IPS-18c (cell line): ENCODE data around the gene STEAP3.

Source experiments
- H3K4me3 ChIP-seq: 2 replicates; pipeline ENCODE4 v1.7.0; 2013; ENCODE audit warnings: low read depth, mild to moderate bottlenecking, low read length, moderate library complexity; ENCODE audit not compliant: insufficient read depth
- H3K9me3 ChIP-seq: one replicate; pipeline ENCODE4 v1.6.1; 2013; ENCODE audit warnings: mild to moderate bottlenecking, low read length, moderate library complexity; ENCODE audit not compliant: control insufficient read depth, insufficient read depth

Gene STEAP3

DNA sequence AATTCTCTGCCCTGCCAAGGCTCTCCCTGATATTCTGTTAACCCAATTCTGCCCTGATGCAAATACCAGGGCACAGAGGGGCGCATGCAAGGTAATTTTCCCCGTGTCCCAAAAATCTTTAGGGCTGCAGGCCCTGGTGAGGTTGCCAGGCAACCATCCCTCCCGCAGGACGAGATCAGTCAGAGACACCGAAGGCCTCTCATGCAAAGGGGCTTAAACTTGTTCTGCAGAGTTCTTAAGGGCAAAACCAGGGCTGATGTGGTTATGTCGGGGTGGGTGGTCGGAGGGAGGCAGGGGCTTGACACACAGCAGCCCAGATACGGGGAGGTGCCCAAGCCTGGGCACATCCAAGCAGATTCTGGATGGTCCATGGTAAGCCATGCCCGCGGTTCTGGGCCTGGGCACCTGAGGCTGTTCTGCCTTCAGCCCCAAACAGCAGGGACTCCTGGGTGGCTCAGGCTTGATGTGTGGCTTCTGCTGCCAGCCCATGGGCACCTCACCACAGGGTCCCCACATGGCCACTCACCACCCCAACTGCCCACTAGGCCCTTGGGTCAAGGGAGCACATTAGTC is 27.2 kb downstream of the STEAP3 start:
- Histone ChIP-seq H3K4me3 (no peak overlapping the region), H3K9me3 (no peaks in the 10 kb centered on the region)

DNA sequence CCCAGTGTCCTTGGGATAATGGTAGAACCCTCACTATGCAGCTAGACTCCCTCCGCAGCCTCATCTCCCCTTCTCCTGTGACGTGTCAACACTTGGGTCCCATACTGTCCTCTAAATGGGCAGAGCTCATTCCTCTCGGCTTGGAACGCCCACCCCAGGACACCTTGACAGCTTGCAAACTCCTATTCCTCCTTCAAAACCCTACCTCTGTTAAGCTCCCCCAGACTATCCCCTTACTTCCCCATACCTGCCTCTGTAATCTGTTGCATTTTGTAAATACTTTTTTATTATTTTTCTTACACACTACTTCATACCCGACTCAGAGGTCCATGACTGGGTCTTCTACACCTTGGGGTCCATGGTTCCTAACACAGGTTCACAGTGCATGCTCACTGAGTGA is 28.0 kb downstream of the STEAP3 start:
- H3K4me3 ChIP-seq: no peak overlapping the region

GRCh38 chr2:119252186-119253113 is 28.8 kb downstream of the STEAP3 start:
- H3K9me3 ChIP-seq: no peaks in the 10 kb centered on the region
- H3K4me3 ChIP-seq: no peak overlapping the region

More for the DNA sequence above, 28.0 kb downstream of the STEAP3 start:
- no peaks in the 10 kb centered on the region for H3K9me3 ChIP-seq

- no peak overlapping the region for H3K4me3 ChIP-seq
- no peaks in the 10 kb centered on the region for H3K9me3 ChIP-seq
These were observed 29.6 kb downstream of the STEAP3 start for GRCh38 chr2:119253114-119253702.

- Histone ChIP-seq H3K4me3 (no peak overlapping the region), H3K9me3 (no peaks in the 10 kb centered on the region)
These were observed 30.3 kb downstream of the STEAP3 start for GRCh38 chr2:119253760-119254600.

DNA sequence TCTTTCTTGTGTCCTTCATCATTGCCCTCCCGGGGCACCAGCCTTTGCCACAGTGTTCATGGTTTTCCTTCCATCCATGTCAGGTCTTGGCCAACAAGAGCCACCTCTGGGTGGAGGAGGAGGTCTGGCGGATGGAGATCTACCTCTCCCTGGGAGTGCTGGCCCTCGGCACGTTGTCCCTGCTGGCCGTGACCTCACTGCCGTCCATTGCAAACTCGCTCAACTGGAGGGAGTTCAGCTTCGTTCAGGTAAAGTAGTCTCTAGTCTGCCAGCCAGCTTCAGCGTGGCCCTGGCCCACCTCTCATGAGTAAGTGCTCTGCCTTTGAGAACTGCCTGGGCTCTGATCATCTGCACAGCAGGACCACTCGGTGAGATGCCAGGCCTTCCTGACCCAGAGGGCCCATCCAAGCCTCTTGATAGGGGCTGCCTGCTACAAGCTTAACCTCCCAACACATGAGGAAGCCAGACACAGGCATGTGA is 31.0 kb downstream of the STEAP3 start:
- Histone ChIP-seq H3K4me3 (no peak overlapping the region), H3K9me3 (no peaks in the 10 kb centered on the region)

DNA sequence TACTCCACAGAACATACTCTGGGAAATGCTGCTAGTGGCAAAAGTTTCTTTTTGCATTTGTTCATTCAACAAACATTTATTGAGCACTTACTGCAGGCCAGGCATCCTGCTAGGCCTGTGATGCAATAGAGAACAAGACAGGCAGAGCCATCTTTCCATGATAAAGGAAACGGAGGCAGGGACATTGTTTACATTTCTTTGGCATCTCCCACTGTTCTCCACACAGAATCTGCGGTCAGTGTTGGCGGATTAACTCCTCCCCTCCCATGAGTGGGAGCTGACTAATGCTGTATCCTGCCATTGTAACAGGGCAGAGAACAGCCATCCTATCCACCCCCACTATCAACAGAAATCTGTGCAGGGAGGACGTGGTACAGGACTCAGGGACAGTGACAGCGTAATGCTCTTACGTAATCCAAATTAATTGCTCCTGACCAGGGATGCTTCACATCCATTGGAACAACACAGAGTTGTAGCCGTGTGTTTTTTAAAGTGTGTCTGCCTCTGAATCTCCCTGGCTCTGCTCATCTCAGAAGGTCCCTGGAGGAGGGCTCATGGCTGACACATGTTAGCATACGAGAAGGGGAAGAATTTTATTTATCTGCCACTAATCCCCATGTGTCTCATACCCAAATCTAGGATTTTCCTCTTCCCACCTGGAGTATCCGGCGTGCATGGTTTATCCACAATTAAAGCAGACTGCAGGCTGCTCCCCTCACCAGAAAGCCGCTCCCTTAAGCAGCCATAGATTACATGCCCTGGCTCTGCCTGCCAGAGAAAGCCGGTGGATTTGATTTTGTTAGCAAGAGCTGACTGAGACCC is 32.3 kb downstream of the STEAP3 start:
- H3K4me3 ChIP-seq: no peak overlapping the region
- H3K9me3 ChIP-seq: no peaks in the 10 kb centered on the region

DNA sequence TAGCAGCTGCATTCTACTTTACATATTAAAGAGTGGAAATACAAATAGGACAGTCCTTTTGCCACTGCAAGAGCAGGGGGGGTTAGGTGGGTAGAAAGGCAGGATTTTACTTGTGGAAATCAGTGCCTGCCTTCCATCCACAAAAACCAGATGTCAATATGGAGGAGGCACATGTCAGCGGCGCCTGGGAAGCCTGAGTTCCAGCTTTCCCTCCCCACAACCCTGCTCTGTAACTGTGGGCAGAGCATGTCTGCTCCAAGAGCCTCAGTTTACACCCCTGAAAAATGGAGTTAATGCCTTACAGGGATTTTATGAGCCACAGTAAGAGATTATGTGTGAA is 32.9 kb downstream of the STEAP3 start:
- no peaks in the 10 kb centered on the region for H3K9me3 ChIP-seq
- H3K4me3 ChIP-seq: no peak overlapping the region

GRCh38 chr2:119257198-119257597 is 33.6 kb downstream of the STEAP3 start:
- no peak overlapping the region for H3K4me3 ChIP-seq

DNA sequence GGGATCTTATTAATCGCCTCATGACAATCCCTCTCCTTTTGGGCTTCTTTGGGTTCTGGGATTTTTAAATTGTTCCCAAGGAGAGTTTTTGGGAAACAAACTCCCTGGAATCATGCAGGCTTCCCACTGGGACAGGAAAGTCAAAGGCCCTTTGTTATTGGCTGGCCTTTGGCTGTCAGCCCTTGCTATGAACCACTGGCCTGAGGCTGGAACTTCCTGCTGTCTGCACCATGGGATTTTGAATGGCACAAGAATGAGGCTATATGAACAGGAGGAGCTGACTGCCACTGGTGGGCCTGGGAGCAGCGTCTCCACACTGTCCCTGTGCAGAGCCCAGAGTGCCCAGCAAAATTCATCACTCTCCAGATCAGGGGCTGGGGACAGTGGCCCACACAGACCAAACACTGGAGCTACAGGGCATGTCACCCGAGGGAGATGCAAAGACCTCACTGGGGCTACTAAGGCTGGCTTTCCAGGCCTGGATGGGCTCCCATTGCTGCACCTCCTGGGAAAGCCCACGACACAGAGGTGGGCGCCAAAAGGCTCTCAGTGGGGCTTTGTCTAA is 35.7 kb downstream of the STEAP3 start:
- Histone ChIP-seq H3K4me3 (no peak overlapping the region), H3K9me3 (no peaks in the 10 kb centered on the region)

More at GRCh38 chr2:119257198-119257597, 33.6 kb downstream of the STEAP3 start:
- H3K9me3 ChIP-seq: no peaks in the 10 kb centered on the region

GRCh38 chr2:119260646-119261492 is 37.2 kb downstream of the STEAP3 start:
- no peaks in the 10 kb centered on the region for H3K9me3 ChIP-seq

GRCh38 chr2:119261493-119262225 is 38.0 kb downstream of the STEAP3 start:
- Histone ChIP-seq H3K4me3 (no peak overlapping the region), H3K9me3 (no peaks in the 10 kb centered on the region)

More at GRCh38 chr2:119260646-119261492, 37.2 kb downstream of the STEAP3 start:
- H3K4me3 ChIP-seq: no peak overlapping the region

- Histone ChIP-seq H3K4me3 (no peak overlapping the region), H3K9me3 (no peaks in the 10 kb centered on the region)
These were observed 39.4 kb downstream of the STEAP3 start for GRCh38 chr2:119263025-119263424.

DNA sequence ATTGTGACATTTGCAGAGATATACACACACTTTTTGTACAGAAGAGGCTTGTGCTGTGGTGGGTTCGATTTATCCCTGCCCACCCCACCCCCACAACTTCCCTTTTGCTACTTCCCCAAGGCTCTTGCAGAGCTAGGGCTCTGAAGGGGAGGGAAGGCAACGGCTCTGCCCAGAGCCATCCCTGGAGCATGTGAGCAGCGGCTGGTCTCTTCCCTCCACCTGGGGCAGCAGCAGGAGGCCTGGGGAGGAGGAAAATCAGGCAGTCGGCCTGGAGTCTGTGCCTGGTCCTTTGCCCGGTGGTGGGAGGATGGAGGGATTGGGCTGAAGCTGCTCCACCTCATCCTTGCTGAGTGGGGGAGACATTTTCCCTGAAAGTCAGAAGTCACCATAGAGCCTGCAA is 40.0 kb downstream of the STEAP3 start:
- H3K4me3 ChIP-seq: no peak overlapping the region
- no peaks in the 10 kb centered on the region for H3K9me3 ChIP-seq
